HG03095 (cell line): Measurements from ENCODE around the gene KCNIP1.
"Not testable (repeated sequence)": the region's sequence is repeated elsewhere in the genome, so short reads cannot be mapped to it uniquely, and the experiment has no call there.

Source experiments
- ATAC-seq: cut with Tn5 transposase; IDR thresholded peaks from one replicate; pipeline ENCODE4 v1.9.1; 2021; ENCODE audit warnings: moderate library complexity; ENCODE audit not compliant: unreplicated experiment

Gene KCNIP1

DNA sequence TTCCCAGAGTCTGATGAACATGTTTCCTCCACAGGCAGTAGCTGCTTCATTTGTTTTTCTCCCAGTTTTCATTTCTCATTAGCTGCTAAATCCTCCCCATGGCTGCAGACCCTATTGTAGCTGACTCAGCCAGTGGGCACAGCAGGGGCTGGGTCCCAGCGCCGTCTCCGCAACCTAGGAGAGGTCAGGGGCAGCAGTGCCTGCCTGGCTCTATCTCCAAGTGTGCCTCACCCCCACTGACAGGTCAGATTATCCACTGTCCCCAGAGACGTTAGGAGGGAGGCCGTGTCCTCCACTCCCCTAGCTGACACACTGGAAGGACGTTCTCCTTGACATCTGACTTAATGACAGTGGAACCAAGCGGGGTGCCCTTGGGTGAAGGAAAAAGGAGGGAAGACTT is 31.1 kb downstream of the KCNIP1 start:
- ATAC-seq: no peak

DNA sequence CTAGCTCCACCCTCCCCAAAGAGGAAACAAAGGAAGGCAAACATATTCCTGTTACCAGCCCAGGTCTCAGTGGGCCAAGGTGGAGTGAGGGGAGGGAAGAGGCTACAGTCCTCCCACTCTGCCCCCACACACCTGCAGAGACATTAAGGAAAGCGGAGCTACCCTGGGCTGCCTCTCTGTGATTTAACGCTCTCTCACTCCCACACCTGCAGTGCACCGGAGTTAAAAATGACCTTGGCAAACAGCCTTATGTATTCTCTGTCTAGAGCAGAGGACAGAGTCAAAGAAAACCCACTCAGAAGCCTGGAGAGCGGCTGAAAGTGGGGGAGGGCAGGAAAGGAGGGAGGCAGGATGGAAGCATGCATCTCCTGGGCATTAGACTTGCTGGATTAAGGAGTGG is 32.7 kb downstream of the KCNIP1 start:
- no peak for ATAC-seq

DNA sequence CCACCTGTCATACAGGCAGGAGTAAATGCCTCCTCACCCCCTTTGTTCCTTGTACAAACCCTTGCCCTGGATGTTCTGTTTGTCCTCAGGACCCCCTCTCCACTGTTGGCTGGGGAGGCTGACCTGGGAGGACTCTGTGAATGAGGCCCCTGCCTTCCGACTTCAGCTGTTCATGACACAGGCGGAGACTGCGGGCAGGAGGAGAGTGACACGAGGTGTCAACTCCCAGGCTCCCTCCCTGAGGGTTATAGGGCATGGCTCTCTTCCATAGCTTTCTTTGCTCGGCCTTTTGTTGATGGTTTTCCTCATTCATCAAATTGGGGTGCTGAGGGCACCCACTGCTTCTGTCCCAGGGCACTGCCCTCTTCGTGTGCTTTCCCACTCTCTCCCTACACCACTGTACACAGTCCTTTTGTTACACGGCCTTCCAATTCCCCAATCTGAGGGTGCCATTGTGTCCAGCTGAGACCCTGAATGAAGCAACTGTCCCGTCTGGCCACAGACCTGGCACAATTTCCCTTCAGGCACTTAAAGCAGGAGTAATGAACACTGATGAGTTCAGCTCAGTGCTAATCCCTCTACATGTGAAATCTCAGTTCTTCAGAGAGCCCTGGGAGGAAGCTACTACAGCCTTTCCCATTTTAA is 33.8 kb downstream of the KCNIP1 start:
- ATAC-seq: no peak

DNA sequence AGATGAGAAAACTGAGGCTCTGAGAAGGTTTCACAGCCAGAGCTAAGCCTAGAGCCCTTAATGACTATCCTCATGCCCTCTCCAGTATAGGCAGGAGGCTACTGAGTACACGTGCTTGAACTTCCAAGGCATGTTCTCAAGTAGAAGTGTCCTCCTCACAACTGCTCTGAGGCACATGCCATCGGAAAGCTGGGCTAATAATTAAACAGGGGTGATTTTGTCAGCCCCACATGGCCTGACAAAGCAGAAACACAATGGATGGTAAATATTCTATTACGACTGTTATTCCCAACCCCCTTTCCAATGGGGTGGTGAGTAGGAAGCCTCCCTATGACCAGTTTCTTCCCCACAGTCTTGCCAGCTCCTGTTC is 34.3 kb downstream of the KCNIP1 start:
- ATAC-seq: no peak

DNA sequence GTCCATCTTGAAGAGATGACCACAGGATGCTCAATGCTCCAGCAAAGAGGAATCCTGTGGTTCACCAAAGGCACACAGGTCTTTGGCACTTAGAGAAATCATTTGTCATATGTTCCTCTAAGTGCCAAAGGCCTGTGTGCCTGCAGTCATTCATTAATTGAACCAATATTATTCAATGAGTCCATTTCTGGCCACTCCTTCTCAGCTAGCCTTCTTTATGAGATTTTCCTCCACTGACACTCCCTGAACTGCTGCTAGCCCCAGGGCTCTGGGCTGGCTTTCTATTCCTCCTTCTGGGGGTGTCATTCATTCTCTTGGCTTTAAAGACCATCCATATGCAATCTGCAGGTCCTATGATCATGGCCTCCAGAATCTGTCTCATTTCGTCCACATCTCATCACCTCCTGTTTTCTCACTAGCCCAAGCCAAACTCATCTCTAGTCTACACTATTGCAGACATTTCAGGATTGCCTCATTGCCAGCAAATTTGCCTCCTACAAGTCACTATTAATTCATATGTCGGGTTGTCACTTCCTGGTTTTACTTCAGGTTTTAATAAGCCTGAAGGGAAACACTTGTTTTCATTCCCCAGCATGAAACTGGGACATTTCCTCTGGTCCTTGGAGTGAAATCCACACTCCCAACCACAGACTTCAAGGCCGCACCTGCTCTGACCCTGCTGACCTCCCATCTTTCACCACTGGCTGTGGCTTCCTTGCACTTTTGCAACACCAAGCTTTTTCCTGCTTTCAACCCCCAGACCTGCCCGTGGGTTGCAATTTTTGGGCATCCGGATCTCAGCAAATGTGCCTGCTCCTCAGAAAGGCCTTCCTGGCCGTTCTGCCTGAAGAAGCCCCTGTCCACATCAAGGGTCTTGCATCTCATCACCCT is 35.1 kb downstream of the KCNIP1 start:
- ATAC-seq: no peak

DNA sequence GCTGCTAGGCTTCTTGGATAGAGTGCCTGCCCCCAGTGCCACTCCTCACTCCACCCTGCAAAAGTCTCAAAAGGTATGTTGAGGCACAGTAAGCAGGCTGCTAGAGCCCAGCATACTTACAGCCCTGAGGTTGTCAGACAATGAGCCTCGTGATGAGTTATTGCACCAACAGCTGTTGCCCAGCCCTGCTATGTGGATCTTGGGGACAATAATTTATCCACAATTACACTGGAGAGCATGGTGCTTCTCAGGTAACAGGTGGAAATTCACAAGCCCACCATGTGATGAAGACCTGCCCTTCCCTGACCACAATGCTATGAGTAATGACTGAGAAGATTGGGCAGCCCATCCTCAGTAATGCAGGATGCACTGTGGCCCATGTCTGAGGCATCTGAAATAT is 36.5 kb downstream of the KCNIP1 start:
- no peak for ATAC-seq

DNA sequence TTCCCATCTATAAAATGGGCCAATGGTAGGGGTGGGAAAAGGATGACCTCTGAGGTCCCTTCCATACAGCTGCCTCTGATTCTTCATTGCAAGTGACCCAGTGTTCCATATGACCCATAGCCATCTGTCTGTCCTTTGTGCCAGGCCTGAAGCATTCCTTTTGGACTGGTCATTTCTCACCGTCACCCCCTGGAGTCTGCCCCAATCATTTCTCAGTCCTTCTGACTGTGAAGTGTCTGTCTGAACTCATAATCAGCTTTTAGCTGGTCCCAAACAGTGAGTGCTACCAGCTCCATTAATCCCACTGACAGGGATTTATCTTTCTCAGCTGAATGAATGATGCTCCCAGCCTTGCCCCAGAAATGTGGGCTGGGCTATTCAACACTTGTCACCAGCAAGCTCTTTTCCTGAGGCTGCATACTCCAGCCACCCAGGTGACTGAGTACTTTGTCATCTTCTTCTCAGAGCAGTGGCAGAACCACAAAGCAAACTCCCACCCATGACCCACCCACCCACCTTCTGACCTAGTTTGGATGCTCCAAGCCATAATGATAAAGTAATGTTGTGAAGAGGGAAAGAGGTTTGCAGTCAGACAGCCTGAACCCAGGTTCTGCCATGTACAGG is 37.4 kb downstream of the KCNIP1 start:
- no peak for ATAC-seq

DNA sequence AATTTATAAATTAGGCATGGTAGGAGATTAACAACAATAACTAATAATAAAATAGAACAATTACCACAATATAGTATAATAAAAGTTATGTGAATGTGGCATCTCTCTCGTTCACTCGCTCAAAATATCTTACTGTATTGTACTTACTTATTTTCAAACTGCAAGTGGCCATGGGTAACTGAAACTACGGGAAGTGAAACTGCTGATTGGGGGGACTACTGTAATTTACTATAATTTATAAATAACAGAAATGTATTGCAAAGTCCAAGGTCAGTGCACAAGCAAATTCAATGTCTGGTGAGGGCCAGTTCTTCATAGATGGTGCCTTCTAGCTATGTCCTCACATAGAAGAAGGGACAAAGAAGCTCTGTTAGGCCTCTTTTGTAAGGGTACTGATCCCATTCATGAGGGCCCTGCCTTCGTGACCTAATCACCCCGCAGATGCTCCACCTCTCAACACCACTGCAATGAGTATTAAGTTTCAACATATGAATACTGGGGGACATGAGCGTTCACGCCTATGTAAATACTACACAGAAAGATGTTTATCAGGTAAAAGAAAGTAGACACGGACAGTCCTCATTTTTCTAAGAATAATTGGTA is 39.0 kb downstream of the KCNIP1 start:
- no peak for ATAC-seq

DNA sequence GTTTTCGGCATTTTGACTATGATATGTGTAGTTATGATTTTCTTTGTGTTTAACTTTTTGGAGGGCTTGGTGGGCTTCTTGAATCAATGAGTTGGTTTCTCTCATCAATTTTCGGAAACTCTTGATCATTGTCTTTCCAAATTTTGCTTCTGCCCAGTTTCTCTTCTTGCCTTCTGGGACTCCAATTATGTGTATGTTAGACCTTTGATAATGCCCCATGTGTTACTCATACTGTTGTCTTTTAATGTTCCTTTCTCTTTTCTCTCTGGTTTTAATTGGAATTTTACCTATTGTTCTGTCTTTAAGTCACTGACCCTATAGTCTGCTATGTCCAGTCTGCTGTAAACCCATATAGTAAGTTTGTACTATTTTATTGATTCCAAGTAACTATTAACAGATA is 41.5 kb downstream of the KCNIP1 start:
- no peak for ATAC-seq

DNA sequence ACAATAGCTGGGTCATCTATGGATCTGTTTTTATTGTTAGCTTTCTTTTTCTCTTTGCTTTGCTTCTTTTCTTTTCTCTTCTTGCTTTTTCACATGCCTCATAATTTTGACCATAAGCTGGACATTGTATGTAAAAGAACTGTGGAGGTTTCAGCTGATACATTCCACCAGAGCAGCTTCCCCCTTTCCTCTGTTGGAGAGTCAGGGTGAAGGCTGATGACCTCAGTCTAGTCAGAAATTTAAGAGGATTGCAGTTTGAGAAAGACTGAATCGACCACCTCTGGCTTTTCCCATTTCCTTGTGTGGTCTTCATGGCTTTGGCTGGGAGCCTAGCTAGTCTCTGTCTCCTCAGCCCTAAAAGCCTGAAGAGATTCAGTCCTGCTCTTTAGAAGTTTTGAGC is 42.0 kb downstream of the KCNIP1 start:
- no peak for ATAC-seq

DNA sequence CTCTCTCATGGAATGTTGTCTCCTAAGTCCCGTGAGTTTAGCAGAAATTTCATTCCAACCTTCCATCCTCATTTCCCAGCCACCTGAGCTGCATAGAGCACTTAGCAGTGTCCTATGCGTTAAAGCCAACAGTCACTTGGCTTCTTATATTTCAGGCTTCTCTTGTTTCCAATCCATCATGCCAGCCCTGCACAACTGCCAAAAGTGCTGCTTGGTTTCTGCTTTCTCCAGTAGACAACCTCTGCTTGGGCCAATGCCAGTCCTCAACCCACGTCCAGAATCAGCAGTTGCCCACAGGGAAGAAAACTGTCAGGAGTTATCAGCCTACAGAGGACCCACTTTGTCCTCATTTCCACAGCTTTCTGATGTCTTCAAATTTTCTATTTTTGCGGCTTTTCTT is 42.5 kb downstream of the KCNIP1 start:
- ATAC-seq: no peak

DNA sequence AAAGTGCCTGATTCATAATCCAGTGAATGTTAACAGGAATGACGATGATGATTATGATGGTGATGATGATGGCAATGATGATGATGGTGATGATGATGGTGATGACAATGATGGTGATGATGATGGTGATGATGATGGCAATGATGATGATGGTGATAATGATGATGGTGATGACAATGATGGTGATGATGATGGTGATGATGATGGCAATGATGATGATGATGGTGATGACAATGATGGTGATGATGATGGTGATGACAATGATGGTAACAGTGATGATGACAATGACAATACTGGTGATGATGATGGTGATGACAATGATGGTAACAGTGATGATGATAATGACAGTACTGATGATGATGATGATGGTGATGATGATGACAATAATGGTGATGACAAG is 46.6 kb downstream of the KCNIP1 start:
- ATAC-seq: not testable (repeated sequence)

DNA sequence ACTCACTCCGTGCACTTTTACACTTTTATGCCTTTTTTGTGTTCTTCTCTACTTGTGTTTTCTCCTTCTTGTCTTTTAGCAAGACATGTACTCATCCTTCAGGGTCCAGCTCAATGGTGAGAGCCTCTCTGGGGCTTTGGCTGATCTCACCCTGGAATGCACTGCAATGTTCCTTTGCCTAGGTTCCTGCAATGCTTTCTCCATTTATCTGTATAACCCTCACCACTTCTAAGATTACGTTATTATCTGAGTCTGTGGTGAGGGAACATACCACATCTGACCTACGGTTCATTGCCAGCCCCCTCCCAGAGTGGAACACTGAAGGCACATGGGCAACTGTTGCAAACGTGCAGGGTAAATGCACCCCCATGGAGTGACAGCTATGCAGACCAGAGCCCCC is 47.3 kb downstream of the KCNIP1 start:
- no peak for ATAC-seq

DNA sequence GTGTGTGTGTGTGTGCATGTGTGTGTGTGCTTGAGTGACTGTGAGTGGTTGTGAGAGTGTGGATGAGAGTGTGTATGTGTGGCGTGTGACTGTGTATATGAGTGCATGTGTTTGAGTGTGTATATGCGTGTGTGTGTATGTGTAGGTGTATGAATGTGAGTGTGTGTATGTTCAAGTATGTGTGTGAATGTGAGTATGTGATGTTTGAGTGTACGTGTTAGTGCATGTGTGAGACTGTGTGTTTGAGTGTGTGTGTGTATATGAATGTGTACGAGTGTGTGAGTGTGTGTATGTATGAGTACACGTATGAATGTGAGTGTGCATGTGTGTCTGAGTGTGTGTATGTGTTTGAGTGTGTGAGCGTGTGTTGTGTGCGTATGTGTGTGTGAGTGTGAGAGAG is 47.8 kb downstream of the KCNIP1 start:
- no peak for ATAC-seq

DNA sequence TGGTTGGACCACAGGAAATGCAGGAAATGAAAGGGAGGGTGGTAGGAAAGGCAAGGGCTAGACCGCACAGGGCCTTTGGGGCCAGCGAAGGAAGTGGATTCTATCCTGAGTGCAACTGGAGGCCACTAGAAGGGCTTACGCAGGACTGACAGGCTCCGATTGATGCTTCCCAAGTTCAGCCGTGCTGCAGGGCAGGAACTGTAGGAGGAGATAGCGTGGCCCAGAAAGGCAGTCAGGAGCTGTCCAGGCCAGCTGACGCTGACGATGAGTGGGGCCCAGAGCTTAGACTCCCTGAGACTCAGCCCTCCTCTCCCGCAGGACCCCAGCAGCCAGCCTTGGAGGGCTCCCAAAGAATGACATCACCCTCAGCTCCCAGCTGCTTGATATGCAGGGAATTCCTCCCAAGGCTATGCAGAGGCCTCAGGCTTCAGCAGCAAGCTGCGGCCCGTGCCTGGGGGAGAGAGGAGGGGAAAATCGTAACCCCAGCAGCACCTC is 48.8 kb downstream of the KCNIP1 start:
- ATAC-seq: no peak

DNA sequence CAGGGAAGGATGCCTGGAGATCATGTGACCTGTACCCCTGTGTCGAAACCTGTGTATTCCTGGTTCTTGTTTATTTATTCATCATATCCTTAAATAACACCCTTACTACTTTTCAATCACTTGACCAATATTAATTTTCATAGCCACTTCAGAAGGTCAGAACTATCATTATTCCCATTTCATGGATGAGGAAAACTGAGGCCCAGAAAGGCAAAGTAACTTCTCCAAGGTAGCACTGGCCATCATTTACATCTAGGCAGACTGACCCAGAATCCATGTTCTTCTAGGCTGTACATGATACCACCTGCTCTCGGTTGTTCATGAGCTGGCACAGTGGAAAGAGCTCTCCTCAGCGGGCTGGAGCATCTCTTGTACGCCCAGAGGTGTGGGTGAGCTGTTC is 49.4 kb downstream of the KCNIP1 start:
- ATAC-seq: no peak

DNA sequence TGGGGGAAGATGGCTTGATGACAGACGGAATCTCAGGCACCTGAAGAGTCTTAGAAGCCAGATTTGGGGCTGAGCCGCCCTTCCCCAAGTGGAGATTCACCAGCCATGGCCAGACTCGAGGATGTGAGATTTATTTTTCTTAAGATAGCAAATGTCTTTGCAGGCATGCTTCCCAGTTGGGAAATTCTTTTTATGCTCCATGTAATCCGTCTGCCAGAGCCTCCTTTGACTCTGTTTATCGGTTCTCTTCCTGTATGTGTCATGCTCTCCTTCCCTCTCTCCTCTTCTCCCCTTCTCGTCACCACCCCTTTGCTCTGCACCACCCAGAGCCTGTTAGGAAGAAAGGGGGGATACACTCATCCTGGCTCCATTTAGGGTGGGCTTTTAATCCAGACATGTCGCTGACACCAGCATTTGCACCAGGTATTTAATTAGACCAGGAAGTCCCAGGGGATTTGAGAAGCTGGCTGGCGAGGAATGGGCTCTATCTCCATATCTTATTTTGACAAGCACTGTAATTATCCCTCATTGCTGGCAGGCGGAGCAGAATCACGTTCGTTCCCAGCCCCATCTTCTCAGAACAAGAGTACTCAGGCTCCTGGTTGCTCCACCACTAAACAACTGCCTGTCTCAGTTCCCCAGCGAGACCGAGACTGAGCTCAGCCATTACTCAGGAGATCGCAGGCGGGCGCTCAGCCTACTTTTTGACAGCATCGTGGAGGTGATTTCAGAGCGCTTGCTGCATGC is 50.9 kb downstream of the KCNIP1 start:
- no peak for ATAC-seq

DNA sequence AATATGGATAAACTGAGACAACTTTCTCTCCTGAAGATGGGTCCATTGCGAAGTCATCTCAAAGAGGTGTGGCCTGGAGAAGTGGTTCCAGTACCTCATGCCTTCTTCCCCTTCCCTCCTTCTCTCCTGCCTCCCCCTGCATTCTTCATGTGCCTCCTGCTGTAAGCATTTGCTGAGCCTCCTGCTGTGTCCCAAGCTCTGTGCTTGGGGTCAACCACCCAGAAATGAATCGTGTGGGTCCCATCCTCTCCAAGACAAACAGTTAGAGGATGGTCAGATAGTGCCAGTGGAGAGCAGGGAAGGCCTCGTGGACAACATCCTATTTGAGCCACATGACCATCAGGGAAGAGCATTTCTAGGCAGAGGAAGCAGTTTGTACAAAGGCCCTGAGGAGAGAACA is 53.5 kb downstream of the KCNIP1 start:
- no peak for ATAC-seq

DNA sequence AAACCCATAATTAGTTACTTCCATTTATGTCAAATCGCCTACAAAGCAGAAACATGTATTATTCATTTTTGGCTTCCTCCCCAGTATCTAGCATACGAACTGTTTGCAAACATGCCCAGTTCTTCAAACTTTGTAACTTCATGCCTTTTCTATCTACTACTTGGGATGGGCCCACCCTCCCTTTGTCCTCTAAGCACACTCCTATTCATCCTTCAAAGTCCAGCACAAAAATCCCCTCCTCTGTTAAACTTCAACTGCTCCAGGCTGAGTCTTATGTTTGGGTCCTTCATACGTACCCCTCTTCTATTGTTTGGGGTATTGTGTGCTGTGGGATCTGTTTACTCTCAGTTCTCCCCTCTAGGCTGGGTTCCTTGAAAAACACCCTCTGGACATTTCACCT is 55.5 kb downstream of the KCNIP1 start:
- no peak for ATAC-seq

DNA sequence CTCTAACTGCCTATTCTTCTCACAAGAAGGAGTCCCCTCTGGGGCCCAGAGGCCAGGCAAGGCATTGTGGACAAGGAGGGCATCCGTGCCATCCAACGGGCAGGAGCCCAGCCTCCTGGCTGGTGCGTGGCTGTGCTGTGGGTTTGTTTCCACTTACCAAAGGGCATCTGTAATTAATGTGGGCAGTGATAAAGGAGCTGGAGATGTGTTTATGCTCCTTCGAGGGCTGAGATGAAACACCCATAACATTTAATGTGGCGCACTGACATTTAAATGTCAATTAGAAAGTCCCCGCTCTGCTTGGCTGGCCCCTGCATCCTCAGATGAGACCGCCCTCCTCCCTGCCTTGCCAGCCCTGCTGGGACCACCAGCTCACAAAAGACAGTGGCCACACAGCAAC is 57.1 kb downstream of the KCNIP1 start:
- ATAC-seq: no peak
